ENCODE results near the gene RSPH9. TPM values are rescaled to one million over a fixed set of nuclear protein-coding genes. Genes with fewer than 3 reads are reported as not detected.

RSPH9 gene
- polyA plus RNA-seq, 3 donors = 0.05 to 0.52 (median 0.13) TPM

DNA sequence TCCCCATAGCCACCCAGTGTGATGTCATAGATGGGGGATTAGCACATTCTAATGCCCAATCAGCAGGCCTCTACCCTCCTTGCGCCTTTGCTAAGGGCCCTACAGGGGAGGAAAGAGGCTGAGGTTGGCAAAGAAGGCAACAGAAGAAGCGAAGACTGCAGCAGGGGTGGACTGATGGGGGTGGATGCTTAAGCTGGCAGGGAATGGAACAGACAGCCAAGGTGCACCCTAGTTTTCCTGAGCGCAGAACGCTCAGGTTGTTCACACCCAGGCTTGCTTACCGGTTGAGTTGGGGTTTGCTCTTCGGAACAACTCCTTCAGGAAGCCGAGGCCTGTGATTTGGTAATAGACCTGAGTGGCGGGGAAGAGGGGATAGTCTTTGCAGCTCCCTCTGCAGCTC is 30.1 kb downstream of the RSPH9 start:
- Histone ChIP-seq H3K36me3 (replicated peaks in 1 of 2; ENCODE audit: control insufficient read depth in 1 of 2, insufficient read depth in 2 of 2, low read length in 2 of 2) (peaks cover 88 to 100% of the 10 kb centered on the region in 2 donors), H3K27ac (ENCODE audit: low read depth in 1 of 2, low read length in 2 of 2) (no peak overlapping the region), H3K9me3 (replicated peaks in 1 of 2; ENCODE audit: control insufficient read depth in 1 of 2, insufficient read depth in 1 of 2, low read length in 2 of 2) (no peaks in the 10 kb centered on the region), H2AFZ (ENCODE audit: insufficient read depth, low read depth, low read length, poor library complexity, severe bottlenecking) (no peak overlapping the region), H3K4me3 (replicated peaks in 1 of 3; ENCODE audit: low read depth in 2 of 3, low read length in 3 of 3) (no peak overlapping the region), H3K4me2 (replicated peaks; ENCODE audit: extremely low read depth, low read length, poor library complexity, severe bottlenecking) (no peak overlapping the region), H3K79me2 (ENCODE audit: insufficient read depth, low read length) (no peaks in the 10 kb centered on the region), H4K20me1 (ENCODE audit: insufficient read depth, low read length) (peaks cover 19% of the 10 kb centered on the region), H3K4me1 (ENCODE audit: control insufficient read depth in 1 of 2, insufficient read depth in 2 of 2, low read length in 2 of 2) (no peaks in the 10 kb centered on the region), H3K9ac (ENCODE audit: insufficient read depth, low read length, poor library complexity, severe bottlenecking) (no peak overlapping the region), H3K27me3 (ENCODE audit: control insufficient read depth in 2 of 2, insufficient read depth in 2 of 2, low read length in 2 of 2) (no peaks in the 10 kb centered on the region)
- no peak for DNase-seq
- TF ChIP-seq, protein P1, sequence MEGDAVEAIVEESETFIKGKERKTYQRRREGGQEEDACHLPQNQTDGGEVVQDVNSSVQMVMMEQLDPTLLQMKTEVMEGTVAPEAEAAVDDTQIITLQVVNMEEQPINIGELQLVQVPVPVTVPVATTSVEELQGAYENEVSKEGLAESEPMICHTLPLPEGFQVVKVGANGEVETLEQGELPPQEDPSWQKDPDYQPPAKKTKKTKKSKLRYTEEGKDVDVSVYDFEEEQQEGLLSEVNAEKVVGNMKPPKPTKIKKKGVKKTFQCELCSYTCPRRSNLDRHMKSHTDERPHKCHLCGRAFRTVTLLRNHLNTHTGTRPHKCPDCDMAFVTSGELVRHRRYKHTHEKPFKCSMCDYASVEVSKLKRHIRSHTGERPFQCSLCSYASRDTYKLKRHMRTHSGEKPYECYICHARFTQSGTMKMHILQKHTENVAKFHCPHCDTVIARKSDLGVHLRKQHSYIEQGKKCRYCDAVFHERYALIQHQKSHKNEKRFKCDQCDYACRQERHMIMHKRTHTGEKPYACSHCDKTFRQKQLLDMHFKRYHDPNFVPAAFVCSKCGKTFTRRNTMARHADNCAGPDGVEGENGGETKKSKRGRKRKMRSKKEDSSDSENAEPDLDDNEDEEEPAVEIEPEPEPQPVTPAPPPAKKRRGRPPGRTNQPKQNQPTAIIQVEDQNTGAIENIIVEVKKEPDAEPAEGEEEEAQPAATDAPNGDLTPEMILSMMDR (IDR thresholded peaks at IDR 0.05) = no peak
- no peak overlapping the region for H3K27ac Mint-ChIP-seq
- H3K4me1 Mint-ChIP-seq = no peaks in the 10 kb centered on the region
- peaks cover 1 to 2% (median 1%) of the 10 kb centered on the region in 3 donors for H3K27me3 Mint-ChIP-seq (ENCODE audit: low read depth in 3 of 3)
- intact Hi-C loops (cut with micrococcal nuclease) = no loop called here
- H3K4me3 Mint-ChIP-seq = no peak overlapping the region
- H3K9me3 Mint-ChIP-seq = no peaks in the 10 kb centered on the region
- WGBS (ENCODE audit: insufficient coverage) = 100% methylated on average over 8 of the region's 8 CpGs
- H3K36me3 Mint-ChIP-seq = peaks cover 87 to 100% of the 10 kb centered on the region in 2 donors

GRCh38 chr6:43676962-43677606 is 32.2 kb downstream of the RSPH9 start:
- TF ChIP-seq, protein P1 (IDR thresholded peaks at IDR 0.05) = no peak
- Histone ChIP-seq H3K36me3 (replicated peaks in 1 of 2; ENCODE audit: control insufficient read depth in 1 of 2, insufficient read depth in 2 of 2, low read length in 2 of 2) (peaks cover 90 to 100% of the 10 kb centered on the region in 2 donors), H3K4me3 (replicated peaks in 1 of 3; ENCODE audit: low read depth in 2 of 3, low read length in 3 of 3) (no peak overlapping the region), H2AFZ (ENCODE audit: insufficient read depth, low read depth, low read length, poor library complexity, severe bottlenecking) (no peak overlapping the region), H3K27ac (ENCODE audit: low read depth in 1 of 2, low read length in 2 of 2) (no peak overlapping the region), H4K20me1 (ENCODE audit: insufficient read depth, low read length) (peaks cover 38% of the 10 kb centered on the region), H3K9ac (ENCODE audit: insufficient read depth, low read length, poor library complexity, severe bottlenecking) (no peak overlapping the region), H3K4me1 (ENCODE audit: control insufficient read depth in 1 of 2, insufficient read depth in 2 of 2, low read length in 2 of 2) (no peaks in the 10 kb centered on the region), H3K9me3 (replicated peaks in 1 of 2; ENCODE audit: control insufficient read depth in 1 of 2, insufficient read depth in 1 of 2, low read length in 2 of 2) (no peaks in the 10 kb centered on the region), H3K79me2 (ENCODE audit: insufficient read depth, low read length) (peaks cover 15% of the 10 kb centered on the region), H3K4me2 (replicated peaks; ENCODE audit: extremely low read depth, low read length, poor library complexity, severe bottlenecking) (no peak overlapping the region), H3K27me3 (ENCODE audit: control insufficient read depth in 2 of 2, insufficient read depth in 2 of 2, low read length in 2 of 2) (no peaks in the 10 kb centered on the region)
- no peaks in the 10 kb centered on the region for H3K4me1 Mint-ChIP-seq
- 97% methylated on average over 4 of the region's 7 CpGs for WGBS (ENCODE audit: insufficient coverage)
- H3K4me3 Mint-ChIP-seq = no peak overlapping the region
- peaks cover 0 to 2% (median 0%) of the 10 kb centered on the region in 3 donors for H3K27me3 Mint-ChIP-seq (ENCODE audit: low read depth in 3 of 3)
- DNase-seq = no peak
- H3K36me3 Mint-ChIP-seq = peaks cover 83 to 98% of the 10 kb centered on the region in 2 donors
- H3K9me3 Mint-ChIP-seq = no peaks in the 10 kb centered on the region
- intact Hi-C loops (cut with micrococcal nuclease) = no loop called here
- no peak overlapping the region for H3K27ac Mint-ChIP-seq
